Heart right ventricle (tissue), 16 donors: Measurements from ENCODE around the gene PRKCD. TPM values are rescaled to one million over a fixed set of nuclear protein-coding genes. Genes with fewer than 3 reads are reported as not detected.

Experiments
- ATAC-seq, 8 donors: fragments of 200-7000 bp; cut with Tn5 transposase; one replicate each; pipeline ENCODE4 v1.9.1; 2020; ENCODE audit warnings: mild to moderate bottlenecking in 8 of 8, moderate library complexity in 8 of 8, moderate number of reproducible peaks in 1 of 8
- DNase-seq, 2 donors: peaks; one replicate each; pipeline ENCODE4 v3.0.0-alpha.2; 2020
- H3K27ac ChIP-seq, 10 donors: fragments of 200-600 bp; sonication (generic) in 2 of 10; one replicate each; pipeline versions ENCODE4 v1.5.0 to v1.8.0; 2020 to 2022; ENCODE audit warnings: mild to moderate bottlenecking in 3 of 10
- H3K27me3 ChIP-seq, 7 donors: fragments of 200-600 bp; one replicate each; pipeline ENCODE4 v1.8.0; 2021 to 2022; ENCODE audit warnings: mild to moderate bottlenecking in 2 of 7
- H3K36me3 ChIP-seq, 9 donors: fragments of 200-600 bp; sonication (generic) in 1 of 9; one replicate each; pipeline versions ENCODE4 v1.5.0 to v1.8.0; 2020 to 2022; ENCODE audit warnings: mild to moderate bottlenecking in 2 of 9
- H3K4me1 ChIP-seq, 9 donors: fragments of 200-600 bp; sonication (generic) in 1 of 9; one replicate each; pipeline versions ENCODE4 v1.5.0 to v1.8.0; 2020 to 2022; ENCODE audit warnings: mild to moderate bottlenecking in 4 of 9
- H3K4me3 ChIP-seq, 10 donors: fragments of 200-600 bp; sonication (generic) in 2 of 10; one replicate each; pipeline versions ENCODE4 v1.5.0 to v1.8.0; 2020 to 2022; ENCODE audit warnings: mild to moderate bottlenecking in 7 of 10, moderate library complexity in 2 of 10
- H3K9me3 ChIP-seq, 11 donors: fragments of 200-600 bp in 10 of 11; sonication (generic) in 2 of 11; one replicate each; pipeline versions ENCODE4 v1.5.0 to v1.8.0; 2013 to 2022; ENCODE audit warnings: mild to moderate bottlenecking in 2 of 11, control low read depth in 1 of 11, moderate library complexity in 1 of 11
- CTCF ChIP-seq, 9 donors: fragments of 200-600 bp; sonication (generic) in 2 of 9; IDR thresholded peaks; one replicate each; pipeline versions ENCODE4 v1.5.0 to v1.8.0; 2021 to 2022; ENCODE audit warnings: antibody characterized with exemption in 9 of 9, mild to moderate bottlenecking in 5 of 9, moderate library complexity in 1 of 9
- WGBS, 2 donors: extraction: QIAGEN DNeasy Blood & Tissue Kit; methylation state at CpG; one replicate each; pipeline ENCODE4 v1.1.7; 2013; ENCODE audit warnings: inconsistent platforms in 1 of 2; 5-methylcytosine and 5-hydroxymethylcytosine counted together
- intact Hi-C, 10 donors: fragments of 100-400 bp; cut with DNase I; formaldehyde crosslinking; loops; one replicate each; pipeline versions ENCODE4 v1.11.1 to v1.14.2; 2022
- polyA plus RNA-seq, 2 donors: library from polyadenylated mRNA; stranded (reverse); fragments of 200-250 nt; gene quantifications; one replicate each; pipeline ENCODE4 v1.2.3, GENCODE V29; 2013
- total RNA-seq, 10 donors: library from RNA; stranded (reverse); fragmentation: NEBNext Ultra II Directional in 3 of 10; extraction: Animal tissue kit (Norgen Biotek cat#: 25700) in 3 of 10; gene quantifications; one replicate each; pipeline versions ENCODE4 v1.2.1 to v1.2.4, GENCODE V29; 2021 to 2023
- donor health status: Arrhythmogenic right ventricular cardiomyopathy.
- donor health status: ischemic (EF 13 %, LVEDD 7.1; RV severe dilation, severe dysfunction).
- donor health status: healthy with polysubstance abuse.
- donor health status: DM: no; HTN: yes; CAD: no.
- donor health status: DM: no; HTN: no; CAD: no.
- donor health status: ischemic (EF 25% LVEDD 6.9; RV normal size, moderate dysfunction).
- donor health status: ischemic (EF 25% LVEDD 5.7; RV mildly dilated, moderate dysfunction).
- donor health status: healthy.
- donor health status: DM: yes; HTN: yes; CAD: no.
- donor health status: Ischemic cardiomyopathy.
- donor health status: ischemic (EF 35%, LVEDD 5.7; RV mildly dilated, moderate dysfunction).
- donor health status: nonischemic (EF 11% LVEDD 7.7; RV severe dilation, severe dysfunction).
- donor health status: DM: yes; HTN: yes; CAD: no.
- donor health status: PGD.
- donor health status: ischemic (EF 29% LVEDD 5.4; RV normal size, mild dysfunction).
- donor health status: nonischemic (EF 23%, LVEDD 6.1; RV moderate dilation, normal function).

Gene PRKCD
- total and polyA plus RNA-seq, 12 donors = 6.6 to 28.3 (median 8.3) TPM

DNA sequence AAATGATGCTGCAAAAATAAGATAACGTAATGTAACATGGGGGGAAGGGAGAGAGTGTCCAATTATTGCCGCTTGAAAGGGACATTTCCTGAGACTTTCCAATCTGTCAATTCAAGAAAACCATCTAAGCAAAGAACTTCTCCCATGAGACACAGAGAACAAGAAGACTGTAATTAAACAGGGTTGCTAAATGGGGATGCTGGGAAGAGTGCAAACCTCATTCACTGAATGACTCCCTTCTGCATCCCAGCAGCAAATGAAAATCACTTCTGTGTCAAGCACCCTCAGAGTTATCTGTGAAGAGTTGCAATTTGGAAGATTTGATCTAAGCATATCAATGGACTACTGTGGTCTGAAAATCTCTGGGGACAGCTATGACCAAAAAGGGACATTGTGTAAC is 34.4 kb upstream of the PRKCD start:
- WGBS, 2 donors = 89 to 90% methylated on average over 2 of the region's 2 CpGs
- no peak for TF ChIP-seq CTCF (IDR thresholded peaks at IDR 0.05)
- Histone ChIP-seq H3K27me3 (no peaks in the 10 kb centered on the region), H3K36me3 (peaks cover 0 to 62% (median 27%) of the 10 kb centered on the region in 9 donors), H3K9me3 (no peaks in the 10 kb centered on the region), H3K4me1 (peaks cover 6 to 39% (median 32%) of the 10 kb centered on the region in 9 donors), H3K4me3 (no peak overlapping the region), H3K27ac (no peak overlapping the region)
- no peak for ATAC-seq
- intact Hi-C loops = loop anchor here in 1 of 10 donors (5.0 kb wide), 1 partner anchor 36 kb away; the partner anchor contains the start of gene PRKCD
- DNase-seq = no peak

DNA sequence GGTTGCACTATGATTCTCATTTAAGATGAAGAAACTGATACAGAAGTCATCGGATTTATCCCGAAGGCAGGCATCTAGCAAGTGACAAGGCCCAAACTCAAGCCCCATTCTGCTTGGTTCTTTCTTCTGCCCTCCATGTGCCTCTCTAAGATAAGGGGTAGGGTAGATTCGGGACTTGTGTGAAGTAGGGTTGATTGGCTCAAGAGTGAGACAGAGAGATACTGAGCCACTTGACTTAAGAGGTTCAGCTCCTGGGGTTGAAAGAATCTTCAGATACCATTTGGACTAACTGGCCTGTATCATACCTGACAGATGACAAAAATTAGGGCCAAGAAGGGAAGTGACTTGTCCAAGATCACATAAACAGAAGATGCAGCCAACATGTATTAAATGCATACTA is 31.7 kb upstream of the PRKCD start:
- peak overlapping the region in 8 of 10 donors; percentile 86 to 98 (median 92) for H3K27ac ChIP-seq
- intact Hi-C loops = loop anchor here in 1 of 10 donors (5.0 kb wide), 1 partner anchor 33 kb away; the partner anchor contains the start of gene PRKCD
- ATAC-seq = no peak

DNA sequence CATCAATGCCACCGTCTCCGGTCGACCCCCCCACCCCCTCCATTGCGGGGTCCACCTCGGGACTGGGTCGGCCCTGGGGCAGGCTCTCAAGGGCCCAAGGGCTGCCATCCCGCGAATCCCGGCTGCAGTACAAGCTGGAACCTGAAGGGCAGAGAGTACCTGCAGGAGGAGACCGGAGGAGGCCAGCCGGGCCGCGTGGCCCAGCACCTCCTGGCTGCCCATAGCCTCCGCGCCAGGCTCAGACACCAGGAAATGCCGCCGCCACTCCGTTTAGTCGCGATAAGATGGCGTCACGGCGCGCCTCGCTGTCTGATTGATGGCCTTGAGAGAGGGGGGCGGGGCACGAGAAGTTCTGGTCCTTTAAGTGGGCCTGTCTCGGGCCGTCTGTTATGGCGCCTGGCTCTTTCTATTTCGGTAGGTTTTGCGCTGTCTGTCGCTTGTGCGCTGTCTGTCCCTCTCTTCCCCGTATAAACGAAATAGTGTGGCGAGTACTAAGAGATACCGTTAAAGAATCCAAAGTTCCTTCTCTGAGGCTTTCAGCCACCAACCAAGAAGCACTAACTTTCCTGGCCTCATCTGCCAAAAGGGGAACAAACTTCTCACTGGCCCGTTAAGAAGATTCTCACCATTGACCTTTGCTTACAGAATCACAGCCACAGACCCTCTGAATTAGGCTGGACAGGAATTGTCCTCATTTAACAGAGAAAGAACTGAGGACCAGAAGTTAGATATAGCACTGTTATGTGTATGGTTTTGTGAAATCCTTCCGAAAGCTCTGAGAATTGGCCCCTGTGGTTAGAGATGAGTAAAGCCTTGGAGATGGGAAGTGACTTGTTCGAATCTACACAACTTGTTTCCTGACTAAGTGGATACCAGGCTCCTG is 30.6 kb upstream of the PRKCD start, which contains the start of gene RFT1:
Gene RFT1 (minus strand): TSS at position 257 of the 883 bp plus-strand sequence. CDS start 35 bp downstream, at position 222.
- 3% methylated on average over 41 of the region's 41 CpGs for WGBS, 2 donors
- Histone ChIP-seq H3K27ac (peak within 1 kb of the TSS; percentile 84 to 98 (median 90)), H3K9me3 (no peaks in the 10 kb centered on the region), H3K36me3 (peaks cover 0 to 23% (median 0%) of the 10 kb centered on the region in 9 donors), H3K4me1 (peaks cover 6 to 42% (median 23%) of the 10 kb centered on the region in 9 donors), H3K27me3 (no peaks in the 10 kb centered on the region), H3K4me3 (peak within 1 kb of the TSS; percentile 73 to 96 (median 89))
- DNase-seq (peak; percentile 98 to 99), ATAC-seq (peak; percentile 94 to 99 (median 98))
- intact Hi-C loops = loop anchor here in 7 of 10 donors (1.0 to 5.0 kb wide), 4 partner anchors 30 to 67 kb away; partner anchors contain the start of gene PRKCD (in 2 of the 7)
- TF ChIP-seq CTCF (IDR thresholded peaks at IDR 0.05) = peak in 4 of 9 donors; percentile 10 to 43 (median 38)

More for the DNA sequence above, 31.7 kb upstream of the PRKCD start:
- peaks cover 6 to 35% (median 23%) of the 10 kb centered on the region in 9 donors for H3K4me1 ChIP-seq
- no peaks in the 10 kb centered on the region for H3K9me3 ChIP-seq
- H3K4me3 ChIP-seq = peak overlapping the region; percentile 73 to 96 (median 89)
- DNase-seq = no peak
- TF ChIP-seq CTCF (IDR thresholded peaks at IDR 0.05) = no peak
- peaks cover 0 to 34% (median 9%) of the 10 kb centered on the region in 9 donors for H3K36me3 ChIP-seq
- H3K27me3 ChIP-seq = no peaks in the 10 kb centered on the region
- WGBS, 2 donors = 47 to 55% methylated on average over 3 of the region's 3 CpGs

GRCh38 chr3:53131096-53131495 is 29.9 kb upstream of the PRKCD start:
- Histone ChIP-seq H3K4me1 (peaks cover 6 to 42% (median 23%) of the 10 kb centered on the region in 9 donors), H3K36me3 (peaks cover 0 to 17% (median 0%) of the 10 kb centered on the region in 9 donors), H3K27me3 (no peaks in the 10 kb centered on the region), H3K27ac (peak overlapping the region in 9 of 10 donors; percentile 86 to 98 (median 91)), H3K4me3 (peak overlapping the region in 8 of 10 donors; percentile 73 to 96 (median 91)), H3K9me3 (no peaks in the 10 kb centered on the region)
- no peak for TF ChIP-seq CTCF (IDR thresholded peaks at IDR 0.05)
- intact Hi-C loops = loop anchor here in 7 of 10 donors (1.0 to 5.0 kb wide), 4 partner anchors 29 to 66 kb away; partner anchors contain the start of gene PRKCD (in 2 of the 7)
- ATAC-seq = no peak
- WGBS, 2 donors = 90 to 94% methylated on average over 4 of the region's 4 CpGs
- no peak for DNase-seq
